HG03432 (cell line): ENCODE data around the gene NELFE.
A peak's percentile ranks its signal among the peaks of the same experiment; 100 is the strongest.
"Not testable (repeated sequence)": the region's sequence is repeated elsewhere in the genome, so short reads cannot be mapped to it uniquely, and the experiment has no call there.

Source experiments
- ATAC-seq: cut with Tn5 transposase; IDR thresholded peaks from one replicate; pipeline ENCODE4 v1.9.1; 2021; ENCODE audit warnings: mild to moderate bottlenecking, moderate library complexity; ENCODE audit not compliant: unreplicated experiment

Gene NELFE

DNA sequence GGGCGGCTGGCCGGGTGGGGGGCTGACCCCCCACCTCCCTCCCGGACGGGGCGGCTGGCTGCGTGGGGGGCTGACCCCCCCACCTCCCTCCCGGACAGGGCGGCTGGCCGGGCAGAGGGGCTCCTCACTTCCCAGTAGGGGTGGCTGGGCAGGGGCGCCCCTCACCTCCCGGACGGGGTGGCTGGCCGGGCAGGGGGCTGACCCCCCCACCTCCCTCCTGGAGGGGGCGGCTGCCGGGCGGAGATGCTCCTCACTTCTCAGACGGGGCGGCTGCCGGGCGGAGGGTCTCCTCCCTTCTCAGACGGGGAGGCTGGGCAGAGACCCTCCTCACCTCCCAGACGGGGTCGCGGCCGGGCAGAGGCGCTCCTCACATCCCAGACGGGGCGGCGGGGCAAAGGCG, 17.3 kb upstream of the NELFE start:
- not testable (repeated sequence) for ATAC-seq

DNA sequence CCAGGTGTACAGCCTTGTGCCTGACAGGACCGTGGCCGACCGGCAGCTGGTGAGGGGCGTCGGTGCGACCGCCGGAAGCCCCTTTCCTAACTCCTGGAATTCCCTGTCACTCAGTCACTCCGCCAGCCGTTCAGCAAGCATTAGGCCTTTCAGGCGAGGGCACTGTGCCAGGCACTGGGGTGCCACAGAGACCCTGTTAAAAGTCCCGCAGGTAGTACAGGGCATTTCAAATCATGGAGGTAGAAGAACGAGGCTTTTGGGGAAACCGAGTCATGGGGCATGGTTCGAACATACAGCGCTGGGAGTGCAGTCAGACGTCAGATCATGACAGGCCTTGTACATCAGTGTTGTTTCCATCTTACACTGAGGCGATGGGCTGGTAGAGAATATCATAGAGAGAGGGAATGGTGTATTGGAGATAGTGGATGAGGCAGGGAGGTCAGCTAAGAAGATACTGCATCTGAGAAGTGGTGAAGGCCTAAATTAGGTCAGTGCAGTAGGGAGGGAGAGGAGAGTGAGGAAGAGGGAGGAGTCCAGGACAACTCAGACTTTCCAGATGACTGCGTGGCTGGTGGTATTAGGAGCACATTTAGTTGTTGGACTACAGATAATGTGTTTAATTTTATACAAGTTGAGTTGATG, 14.1 kb upstream of the NELFE start:
- ATAC-seq = no peak

DNA sequence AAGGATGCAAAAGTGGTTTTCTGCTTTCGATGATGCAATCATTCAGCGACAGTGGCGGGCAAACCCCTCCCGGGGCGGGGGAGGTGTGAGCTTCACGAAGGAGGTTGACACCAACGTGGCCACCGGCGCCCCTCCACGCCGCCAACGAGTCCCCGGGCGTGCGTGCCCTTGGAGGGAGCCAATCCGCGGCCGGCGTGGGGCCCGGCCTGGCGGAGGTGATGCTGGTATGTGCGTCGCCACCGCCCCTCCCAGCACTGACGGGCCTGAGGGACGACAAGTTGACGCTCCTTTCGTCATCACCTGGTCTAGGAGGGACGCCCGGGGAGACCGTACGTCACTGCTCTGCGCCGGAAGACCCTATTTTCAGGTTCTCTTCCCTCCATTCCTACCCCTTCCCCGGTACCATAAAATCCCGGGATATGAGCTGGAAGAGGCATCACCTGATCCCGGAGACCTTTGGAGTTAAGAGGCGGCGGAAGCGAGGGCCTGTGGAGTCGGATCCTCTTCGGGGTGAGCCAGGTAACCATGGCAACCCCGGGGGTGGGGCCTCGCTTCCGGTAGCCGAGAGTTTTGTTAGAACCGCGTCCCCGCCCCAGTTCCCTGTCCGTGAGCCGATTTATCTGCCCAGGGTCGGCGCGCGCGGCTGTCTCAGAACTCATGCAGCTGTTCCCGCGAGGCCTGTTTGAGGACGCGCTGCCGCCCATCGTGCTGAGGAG, 13.4 kb upstream of the NELFE start, which contains the start of gene DXO:
TSS of gene DXO (minus strand) at position 146 of the 716 bp plus-strand sequence. CDS start 463 bp downstream, outside the sequence.
- peak; percentile 84 for ATAC-seq

DNA sequence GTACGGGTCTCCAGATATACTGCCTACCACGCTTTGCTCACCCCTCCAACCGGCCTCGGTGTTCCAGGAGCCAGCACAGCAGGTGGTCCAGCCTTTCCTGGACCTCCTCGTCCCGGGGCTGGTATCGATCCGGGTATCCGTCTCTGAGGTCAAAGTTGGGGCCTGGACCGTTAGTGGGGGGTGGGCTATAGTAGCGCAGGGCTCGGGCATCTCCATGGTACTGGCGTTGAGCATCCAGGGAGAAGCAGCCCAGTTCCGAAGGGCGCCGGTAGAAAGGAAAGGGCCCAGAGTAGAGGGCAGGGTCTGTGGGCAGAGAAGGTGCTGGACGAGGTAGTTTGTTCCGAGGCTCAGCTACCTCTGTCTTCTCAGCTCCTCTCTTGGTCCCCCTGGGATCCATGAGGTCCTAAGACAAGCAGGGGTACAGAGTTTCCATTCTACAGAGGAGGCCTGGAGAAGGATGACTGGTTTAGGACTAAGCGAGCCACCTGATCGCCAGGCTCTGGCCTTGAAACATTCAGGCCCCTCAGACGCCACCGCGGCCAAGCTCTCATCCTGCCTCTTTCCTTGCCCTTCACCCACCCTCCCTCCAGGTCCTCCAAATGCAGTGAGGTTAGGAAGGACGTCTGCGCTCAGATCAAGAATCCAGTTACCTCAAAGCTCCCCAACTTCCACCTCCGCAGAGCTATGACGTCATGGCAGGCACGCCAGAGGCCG, 12.7 kb upstream of the NELFE start:
- ATAC-seq = no peak

DNA sequence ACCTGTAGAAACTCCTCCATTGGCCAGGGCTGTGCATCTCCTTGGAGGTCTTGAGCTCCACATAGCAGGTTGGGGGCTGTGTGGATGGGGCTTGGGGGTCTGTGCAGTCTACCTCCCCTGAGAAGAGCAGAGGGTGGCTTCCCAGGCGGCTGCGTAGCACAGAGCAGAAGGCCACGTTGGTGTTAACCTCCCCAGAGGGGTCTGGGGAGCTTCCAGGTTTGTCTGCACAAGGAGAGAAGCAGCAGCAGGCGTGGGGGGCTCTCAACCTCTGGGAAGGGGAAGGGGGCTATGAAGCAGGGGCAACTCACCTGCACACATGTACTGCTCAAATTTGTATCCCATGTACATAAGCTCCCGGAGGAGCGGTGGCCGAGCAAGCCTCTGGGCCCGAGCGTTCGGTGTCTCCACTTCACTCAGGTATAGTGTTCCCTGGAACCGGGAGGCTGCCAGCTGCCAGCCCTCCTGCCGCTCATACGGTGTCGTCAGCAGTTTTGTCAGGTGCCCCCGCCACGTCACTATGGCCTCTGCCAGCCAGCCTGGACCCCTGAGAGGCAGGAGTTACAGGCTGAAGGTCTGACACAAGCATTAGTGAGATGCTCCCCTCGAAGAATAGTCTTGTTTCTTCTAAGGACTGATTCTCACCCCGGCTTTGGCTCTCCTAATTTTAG, 12.0 kb upstream of the NELFE start:
- no peak for ATAC-seq

DNA sequence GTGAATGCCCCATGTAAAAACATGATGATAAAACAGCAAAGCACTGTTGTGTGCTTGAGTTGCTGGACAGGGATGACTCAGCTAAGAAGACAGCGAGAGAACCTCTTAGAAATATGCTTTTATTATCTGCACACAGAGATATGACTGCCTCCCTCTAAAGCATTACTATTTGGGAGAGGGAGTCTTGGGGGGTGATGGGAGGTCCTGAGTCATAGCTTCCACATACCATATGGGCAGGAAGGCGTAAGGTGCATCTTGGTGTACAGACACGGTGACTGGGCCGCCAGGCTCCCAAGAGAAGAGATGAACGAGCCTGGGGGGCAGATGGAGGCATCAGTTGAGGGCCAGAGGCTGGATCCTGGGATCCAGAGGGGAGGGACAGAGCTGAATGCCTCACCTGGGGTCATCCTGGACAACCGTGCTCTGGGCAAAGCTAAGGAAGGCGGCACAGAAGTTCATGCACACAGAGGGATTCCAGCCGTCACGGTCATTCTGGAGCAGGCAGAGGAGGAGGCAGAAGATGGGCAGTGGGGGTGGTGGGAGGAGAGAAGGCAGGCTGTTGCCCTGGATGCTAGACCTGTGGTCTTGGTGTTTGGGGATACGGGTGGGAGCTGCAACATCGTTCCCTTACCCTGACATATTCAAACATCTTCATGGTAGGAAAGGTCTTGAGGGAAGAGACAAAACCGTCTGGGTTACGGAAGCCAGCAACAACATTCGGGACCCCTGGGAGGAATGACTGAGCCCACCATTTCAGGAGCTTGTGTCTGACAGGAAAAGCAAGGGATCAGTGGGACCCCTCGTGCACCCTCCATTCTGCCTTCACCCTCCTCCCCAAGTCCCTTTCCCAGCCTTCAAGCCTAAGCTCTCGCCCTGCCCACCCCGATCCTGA, 11.2 kb upstream of the NELFE start:
- ATAC-seq = no peak

DNA sequence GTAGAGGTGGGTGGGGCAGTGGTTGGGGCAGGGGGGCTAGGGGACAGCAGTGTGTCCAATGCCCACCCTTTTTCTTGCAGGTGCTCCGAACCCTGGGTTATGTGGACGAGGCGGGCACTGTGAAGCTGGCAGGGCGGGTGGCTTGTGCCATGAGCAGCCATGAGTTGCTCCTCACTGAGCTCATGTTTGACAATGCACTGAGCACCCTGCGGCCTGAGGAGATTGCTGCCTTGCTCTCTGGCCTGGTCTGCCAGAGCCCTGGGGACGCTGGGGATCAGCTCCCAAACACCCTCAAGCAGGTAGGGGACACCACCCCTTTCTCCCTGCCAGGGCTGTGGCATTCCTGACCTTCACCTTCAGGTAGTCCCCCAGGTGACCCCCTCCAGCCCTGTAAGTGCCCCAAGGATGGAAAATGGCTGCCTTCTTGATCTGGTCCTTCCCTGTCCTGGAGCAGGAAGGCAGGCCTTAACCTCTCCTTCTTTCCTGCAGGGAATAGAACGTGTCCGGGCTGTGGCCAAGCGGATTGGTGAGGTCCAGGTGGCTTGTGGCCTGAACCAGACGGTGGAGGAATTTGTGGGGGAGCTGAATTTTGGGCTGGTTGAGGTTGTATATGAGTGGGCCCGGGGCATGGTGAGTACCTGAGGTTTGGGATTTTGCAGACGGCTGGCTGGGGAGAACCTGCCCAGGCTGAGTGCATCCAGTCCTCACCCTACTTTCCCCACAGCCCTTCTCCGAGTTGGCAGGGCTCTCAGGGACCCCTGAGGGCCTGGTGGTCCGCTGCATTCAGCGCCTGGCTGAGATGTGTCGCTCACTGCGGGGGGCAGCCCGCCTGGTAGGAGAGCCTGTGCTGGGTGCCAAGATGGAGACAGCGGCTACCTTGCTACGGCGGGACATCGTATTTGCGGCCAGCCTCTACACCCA, 10.3 kb upstream of the NELFE start:
- no peak for ATAC-seq

DNA sequence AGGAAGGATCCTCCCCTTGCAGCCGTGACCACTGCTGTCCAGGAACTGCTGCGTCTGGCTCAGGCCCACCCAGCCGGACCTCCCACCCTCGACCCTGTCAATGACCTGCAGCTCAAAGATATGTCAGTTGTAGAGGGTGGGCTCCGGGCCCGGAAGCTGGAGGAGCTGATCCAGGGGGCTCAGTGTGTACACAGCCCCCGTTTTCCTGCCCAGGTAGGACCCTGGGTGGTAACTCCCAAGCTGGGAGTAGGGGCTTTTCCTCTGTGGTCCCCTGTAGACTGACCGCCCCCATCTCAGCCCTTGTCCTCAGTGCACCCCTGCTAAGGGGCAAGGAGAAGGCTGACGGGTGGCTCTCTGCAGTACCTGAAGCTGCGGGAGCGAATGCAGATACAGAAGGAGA, 9.6 kb upstream of the NELFE start:
- ATAC-seq = no peak

DNA sequence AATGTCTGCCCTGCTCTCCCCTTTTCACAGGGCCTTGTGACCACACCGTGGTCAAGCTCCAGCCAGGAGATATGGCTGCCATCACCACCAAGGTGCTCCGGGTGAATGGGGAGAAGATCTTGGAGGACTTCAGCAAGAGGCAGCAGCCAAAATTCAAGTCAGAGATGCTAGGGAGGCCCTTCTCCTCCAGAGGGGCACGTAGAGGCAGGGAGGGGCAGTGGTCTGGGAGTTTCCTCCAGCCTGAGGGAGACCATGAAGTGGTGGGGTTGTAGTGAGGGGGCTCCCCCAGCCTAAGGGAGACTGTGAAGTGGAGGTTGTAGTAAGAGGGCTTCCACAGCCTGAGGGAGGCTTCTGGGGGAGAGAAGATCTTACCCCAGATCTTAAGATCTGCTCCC, 9.2 kb upstream of the NELFE start:
- ATAC-seq = no peak

DNA sequence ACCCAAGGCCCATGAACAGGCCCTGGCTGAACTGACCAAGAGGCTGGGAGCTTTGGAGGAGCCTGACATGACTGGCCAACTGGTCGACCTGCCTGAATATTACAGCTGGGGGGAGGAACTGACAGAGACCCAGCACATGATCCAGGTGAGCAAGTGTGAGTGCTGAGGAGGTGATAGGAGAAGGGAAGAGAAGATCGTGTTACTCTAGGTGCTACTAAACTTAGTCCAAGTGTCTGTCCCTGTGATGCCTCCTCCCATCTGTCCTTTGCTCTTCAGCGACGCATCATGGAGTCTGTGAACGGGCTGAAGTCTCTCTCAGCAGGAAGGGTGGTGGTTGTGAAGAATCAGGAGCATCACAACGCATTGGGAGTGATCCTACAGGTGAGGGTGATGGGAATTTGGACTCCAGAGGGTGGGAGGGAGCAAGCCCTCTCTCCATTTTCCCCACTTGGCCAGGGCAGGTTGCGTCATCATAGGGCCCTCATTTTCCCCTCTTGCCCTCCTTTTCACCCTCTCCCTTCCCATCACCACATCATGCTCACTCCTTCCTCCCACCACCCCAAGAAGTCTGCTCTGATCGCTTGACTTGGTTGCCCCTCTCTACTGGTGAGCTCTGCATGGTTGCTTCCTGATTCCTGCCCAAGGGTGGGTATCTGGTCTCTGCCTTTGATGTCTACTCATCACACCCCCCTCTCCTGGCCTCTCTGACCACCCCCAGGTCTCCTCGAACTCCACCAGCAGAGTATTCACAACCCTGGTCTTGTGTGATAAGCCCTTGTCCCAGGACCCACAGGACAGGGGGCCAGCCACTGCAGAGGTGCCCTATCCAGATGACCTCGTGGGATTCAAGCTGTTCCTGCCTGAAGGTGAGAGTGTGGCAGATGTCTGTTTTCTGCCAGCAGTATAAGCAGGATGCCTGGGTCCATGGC, 8.5 kb upstream of the NELFE start:
- no peak for ATAC-seq

DNA sequence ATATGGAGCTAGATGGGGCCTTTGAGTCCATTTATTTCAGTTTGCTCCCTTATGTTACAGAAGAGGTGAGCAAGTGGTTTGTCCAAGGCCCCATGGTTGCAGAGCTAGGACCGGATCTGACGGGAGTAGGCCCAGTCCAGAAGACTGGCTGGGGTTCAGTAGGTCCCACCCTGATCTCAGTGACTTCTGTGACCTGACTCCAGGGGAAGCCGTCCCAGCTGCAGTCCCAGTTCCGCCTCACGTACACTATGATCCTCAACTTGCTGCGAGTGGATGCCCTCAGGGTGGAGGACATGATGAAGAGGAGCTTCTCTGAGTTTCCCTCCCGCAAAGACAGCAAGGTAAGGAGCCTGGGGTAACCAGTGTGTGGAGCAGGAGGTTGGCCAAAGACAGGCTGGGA, 7.7 kb upstream of the NELFE start:
- no peak for ATAC-seq

DNA sequence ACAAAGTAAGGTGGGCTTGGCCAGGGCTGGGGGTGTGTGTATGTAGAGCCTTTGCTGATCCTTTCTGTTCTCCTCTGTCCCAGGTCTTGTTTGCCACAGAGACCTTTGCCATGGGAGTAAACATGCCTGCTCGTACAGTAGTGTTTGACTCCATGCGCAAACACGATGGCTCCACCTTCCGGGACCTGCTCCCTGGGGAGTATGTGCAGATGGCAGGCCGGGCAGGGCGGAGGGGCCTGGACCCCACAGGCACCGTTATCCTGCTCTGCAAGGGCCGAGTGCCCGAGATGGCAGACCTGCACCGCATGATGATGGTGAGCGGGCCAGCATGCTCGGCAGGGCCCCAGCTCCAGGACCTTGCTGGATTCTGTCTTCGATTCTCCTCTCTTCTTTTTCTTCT, 6.9 kb upstream of the NELFE start:
- ATAC-seq = no peak

DNA sequence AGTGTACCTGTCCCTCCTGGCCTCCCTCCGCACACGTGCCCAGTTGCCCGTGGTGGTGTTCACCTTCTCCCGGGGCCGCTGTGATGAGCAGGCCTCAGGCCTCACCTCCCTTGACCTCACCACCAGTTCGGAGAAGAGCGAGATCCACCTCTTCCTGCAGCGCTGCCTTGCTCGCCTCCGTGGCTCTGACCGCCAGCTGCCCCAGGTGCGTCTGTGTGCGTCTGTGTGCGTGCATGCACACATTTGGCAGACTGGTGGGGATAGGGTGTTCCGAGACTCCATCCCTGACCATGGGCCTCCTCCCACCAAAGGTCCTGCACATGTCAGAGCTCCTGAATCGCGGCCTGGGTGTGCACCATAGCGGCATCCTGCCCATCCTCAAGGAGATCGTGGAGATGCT, 5.2 kb upstream of the NELFE start:
- ATAC-seq = no peak

DNA sequence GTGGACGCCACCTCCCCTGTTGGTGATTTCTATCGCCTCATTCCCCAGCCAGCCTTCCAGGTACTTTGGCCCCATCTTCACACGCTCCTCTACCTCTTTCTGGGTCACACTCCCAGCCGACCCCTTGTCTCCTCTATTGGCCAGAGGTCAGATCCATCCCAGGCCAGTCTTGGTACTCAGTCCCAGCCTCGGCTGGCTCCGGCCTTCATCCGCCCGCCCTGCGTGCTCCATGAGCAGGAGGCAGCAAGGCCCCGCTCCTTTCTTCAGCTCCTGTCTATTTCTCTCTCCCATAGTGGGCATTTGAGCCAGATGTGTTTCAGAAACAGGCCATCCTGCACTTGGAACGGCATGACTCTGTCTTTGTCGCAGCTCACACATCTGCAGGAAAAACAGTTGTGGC, 2.8 kb upstream of the NELFE start:
- no peak for ATAC-seq

DNA sequence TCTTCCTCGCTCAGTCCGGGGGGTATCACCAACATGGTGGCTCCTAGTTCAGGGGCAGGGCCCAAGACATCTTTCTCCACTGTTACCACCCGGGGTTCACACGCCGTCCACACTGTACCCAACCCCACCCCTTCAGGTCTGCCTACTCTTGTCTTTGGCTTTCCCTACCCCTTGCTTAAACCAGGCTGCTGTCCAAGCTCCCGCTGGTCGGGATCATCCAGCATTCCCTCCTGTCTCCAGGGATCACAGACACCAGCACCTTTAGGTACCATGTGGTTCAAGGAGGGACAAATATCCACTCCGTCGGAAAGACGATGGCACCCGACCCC, 395 bp downstream of the NELFE start:
- no peak for ATAC-seq

DNA sequence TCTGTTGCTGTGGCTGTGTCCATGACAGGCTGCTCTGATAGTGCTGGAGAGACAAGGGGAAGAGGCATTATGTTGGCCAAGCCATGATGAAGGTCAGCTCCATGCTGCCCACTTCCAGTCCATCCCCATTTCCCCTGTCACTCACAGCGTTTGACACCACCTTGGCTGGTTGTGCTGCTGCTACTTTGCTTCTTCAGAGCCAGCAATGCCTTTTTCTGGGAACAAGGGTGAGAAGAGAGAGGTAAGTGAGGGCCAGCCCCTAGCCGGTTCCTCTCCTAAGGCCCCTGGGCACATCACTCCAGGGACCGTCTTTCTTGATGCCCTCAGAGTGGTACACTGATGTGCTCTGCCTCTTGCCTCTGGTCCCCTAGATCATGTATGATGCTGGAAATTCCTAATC, 2.0 kb downstream of the NELFE start:
- no peak for ATAC-seq

DNA sequence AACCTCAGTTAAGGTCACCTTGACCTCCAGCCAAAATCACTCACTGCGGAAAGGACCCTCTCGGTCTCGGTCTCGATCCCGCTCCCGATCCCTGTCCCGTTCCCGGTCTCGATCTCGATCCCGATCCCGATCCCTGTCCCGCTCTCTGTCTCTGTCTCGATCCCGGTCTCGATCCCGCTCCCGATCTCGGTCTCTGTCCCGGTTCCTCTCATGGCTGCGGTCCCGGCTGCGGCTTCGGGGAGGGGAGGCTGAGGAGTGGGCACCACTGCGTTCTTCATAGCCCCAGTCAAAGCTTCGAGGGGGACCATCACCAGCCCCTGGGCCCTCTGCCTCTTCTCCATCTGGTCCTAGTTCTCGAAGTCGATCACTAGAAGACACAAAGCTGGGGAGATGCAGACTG, 4.3 kb downstream of the NELFE start:
- no peak for ATAC-seq

DNA sequence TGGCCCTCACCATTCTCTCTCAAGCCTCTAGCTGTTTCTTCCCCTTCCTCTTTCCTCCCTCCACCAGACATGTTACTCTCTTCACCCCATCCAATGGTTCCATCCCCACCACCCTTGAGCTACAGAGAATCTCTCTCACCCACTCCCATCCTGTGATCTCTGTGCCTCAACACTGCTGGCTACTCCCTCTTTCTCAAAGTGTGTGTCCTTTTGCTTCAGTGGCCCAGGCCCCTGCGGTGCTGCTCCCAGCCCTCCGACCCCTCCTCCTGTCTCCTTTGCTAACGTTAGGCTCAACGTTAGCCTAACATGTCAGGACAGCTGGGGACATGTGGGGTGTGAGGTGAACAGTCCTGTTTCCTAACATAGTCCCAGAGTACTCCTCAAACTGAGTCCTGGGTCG, 5.9 kb downstream of the NELFE start:
- no peak for ATAC-seq
